Stimulated activated CD4-positive, alpha-beta T cell treated with anti-CD3 and anti-CD28 coated beads, Interleukin-2, amount 100 ng/mL, for 48 hours (primary cell): Measurements from ENCODE around the gene BCL2.

Experiments used
- DNase-seq, 2 donors: peaks; one replicate each; pipeline ENCODE4 v3.0.0-alpha.2; 2020

BCL2 gene

GRCh38 chr18:63178971-63179370 lies 140.6 kb downstream of the BCL2 start:
- no peak for DNase-seq

GRCh38 chr18:63177919-63178821 lies 141.4 kb downstream of the BCL2 start:
- DNase-seq: no peak

GRCh38 chr18:63177259-63177658 lies 142.3 kb downstream of the BCL2 start:
- DNase-seq: no peak

- DNase-seq: no peak
These were observed 144.3 kb downstream of the BCL2 start for GRCh38 chr18:63175264-63175663.

GRCh38 chr18:63173983-63174382 lies 145.6 kb downstream of the BCL2 start:
- no peak for DNase-seq

- no peak for DNase-seq
These were observed 149.7 kb downstream of the BCL2 start for GRCh38 chr18:63169853-63170252.

GRCh38 chr18:63168287-63168686 lies 151.3 kb downstream of the BCL2 start:
- DNase-seq: no peak

GRCh38 chr18:63166142-63166541 lies 153.4 kb downstream of the BCL2 start:
- DNase-seq: no peak

- no peak for DNase-seq
These were observed 155.2 kb downstream of the BCL2 start for GRCh38 chr18:63164396-63164795.

GRCh38 chr18:63162271-63163014 lies 157.1 kb downstream of the BCL2 start:
- no peak for DNase-seq

GRCh38 chr18:63161761-63162195 lies 157.8 kb downstream of the BCL2 start:
- DNase-seq: peak; percentile 58 to 71

- DNase-seq: no peak
These were observed 158.4 kb downstream of the BCL2 start for GRCh38 chr18:63161032-63161760.

GRCh38 chr18:63160172-63160995 lies 159.2 kb downstream of the BCL2 start:
- no peak for DNase-seq

GRCh38 chr18:63159590-63159989 lies 160.0 kb downstream of the BCL2 start:
- no peak for DNase-seq

- DNase-seq: no peak
These were observed 160.8 kb downstream of the BCL2 start for GRCh38 chr18:63158676-63159291.

GRCh38 chr18:63158012-63158631 lies 161.4 kb downstream of the BCL2 start:
- no peak for DNase-seq

GRCh38 chr18:63157293-63158011 lies 162.1 kb downstream of the BCL2 start:
- no peak for DNase-seq

GRCh38 chr18:63155910-63156773 lies 163.4 kb downstream of the BCL2 start:
- DNase-seq: no peak

GRCh38 chr18:63155169-63155852 lies 164.3 kb downstream of the BCL2 start:
- peak; percentile 75 to 78 for DNase-seq
